GM12865 (cell line): Measurements from ENCODE around the gene KRT6B.

Experiments
- DNase-seq: peaks from one replicate; pipeline ENCODE4 v3.0.0; 2010; ENCODE audit warnings: low read depth
- H3K4me3 ChIP-seq: 2 replicates; pipeline ENCODE4 v1.5.1; 2011; ENCODE audit warnings: mild to moderate bottlenecking, low read depth, low read length, control low read depth
- CTCF ChIP-seq: IDR thresholded peaks from 2 replicates; pipeline ENCODE4 v1.5.1; 2011; ENCODE audit warnings: low read length, control low read depth, low read depth, inconsistent platforms; ENCODE audit not compliant: insufficient read depth; ENCODE audit errors: missing control alignments

The KRT6B gene

GRCh38 chr12:52396656-52397055 is 55.3 kb downstream of the KRT6B start:
- no peak for TF ChIP-seq CTCF
- DNase-seq, result no peak
- no peak overlapping the region for H3K4me3 ChIP-seq
